ENCODE data around the gene MRPS10.

DNA sequence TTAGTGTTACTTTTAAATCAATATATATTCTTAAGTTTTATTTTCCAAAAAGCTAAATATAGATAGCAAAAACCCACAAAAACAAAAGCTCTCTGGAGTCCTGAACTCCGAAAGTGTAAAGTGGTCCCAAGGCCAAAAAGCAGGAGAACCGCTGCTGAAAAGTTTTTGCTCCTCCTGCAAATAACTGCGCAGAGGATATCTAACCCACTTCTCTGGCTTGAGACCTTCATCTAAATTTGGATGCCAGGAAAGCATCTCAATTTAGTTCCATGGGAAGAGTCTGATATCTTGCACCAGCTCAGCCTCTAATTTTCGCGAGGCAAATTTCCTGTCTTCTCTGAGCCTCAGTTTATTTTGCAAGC is 523 bp downstream of the MRPS10 start:
- TF ChIP-seq POLR2A (IDR thresholded peaks at IDR 0.05): no peak
- TF ChIP-seq, protein P1, sequence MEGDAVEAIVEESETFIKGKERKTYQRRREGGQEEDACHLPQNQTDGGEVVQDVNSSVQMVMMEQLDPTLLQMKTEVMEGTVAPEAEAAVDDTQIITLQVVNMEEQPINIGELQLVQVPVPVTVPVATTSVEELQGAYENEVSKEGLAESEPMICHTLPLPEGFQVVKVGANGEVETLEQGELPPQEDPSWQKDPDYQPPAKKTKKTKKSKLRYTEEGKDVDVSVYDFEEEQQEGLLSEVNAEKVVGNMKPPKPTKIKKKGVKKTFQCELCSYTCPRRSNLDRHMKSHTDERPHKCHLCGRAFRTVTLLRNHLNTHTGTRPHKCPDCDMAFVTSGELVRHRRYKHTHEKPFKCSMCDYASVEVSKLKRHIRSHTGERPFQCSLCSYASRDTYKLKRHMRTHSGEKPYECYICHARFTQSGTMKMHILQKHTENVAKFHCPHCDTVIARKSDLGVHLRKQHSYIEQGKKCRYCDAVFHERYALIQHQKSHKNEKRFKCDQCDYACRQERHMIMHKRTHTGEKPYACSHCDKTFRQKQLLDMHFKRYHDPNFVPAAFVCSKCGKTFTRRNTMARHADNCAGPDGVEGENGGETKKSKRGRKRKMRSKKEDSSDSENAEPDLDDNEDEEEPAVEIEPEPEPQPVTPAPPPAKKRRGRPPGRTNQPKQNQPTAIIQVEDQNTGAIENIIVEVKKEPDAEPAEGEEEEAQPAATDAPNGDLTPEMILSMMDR (IDR thresholded peaks at IDR 0.05): no peak
